Measurements from ENCODE around the gene ZNF710. TPM values are rescaled to one million over a fixed set of nuclear protein-coding genes. Genes with fewer than 3 reads are reported as not detected.

ZNF710 gene
- total and polyA plus RNA-seq, 2 of the 8 experiments (the other 6 are each of a cell fraction or from before 2014, with no cell fraction given): 10.5 to 24.0 TPM

- no peak for TF ChIP-seq CBX5 (IDR thresholded peaks at IDR 0.05; ENCODE audit: low read depth, low read length)
Measured at GRCh38 chr15:89984001-89984400, 17.1 kb upstream of the ZNF710 start (continued).

Data from H1 (cell line).